ENCODE measurements around the gene JPH4. TPM values are rescaled to one million over a fixed set of nuclear protein-coding genes. Genes with fewer than 3 reads are reported as not detected.
"Not testable (repeated sequence)": the region's sequence is repeated elsewhere in the genome, so short reads cannot be mapped to it uniquely, and the experiment has no call there.

The JPH4 gene
- total and polyA plus RNA-seq, 12 donors = 0.42 to 35.8 (median 4.7) TPM

DNA sequence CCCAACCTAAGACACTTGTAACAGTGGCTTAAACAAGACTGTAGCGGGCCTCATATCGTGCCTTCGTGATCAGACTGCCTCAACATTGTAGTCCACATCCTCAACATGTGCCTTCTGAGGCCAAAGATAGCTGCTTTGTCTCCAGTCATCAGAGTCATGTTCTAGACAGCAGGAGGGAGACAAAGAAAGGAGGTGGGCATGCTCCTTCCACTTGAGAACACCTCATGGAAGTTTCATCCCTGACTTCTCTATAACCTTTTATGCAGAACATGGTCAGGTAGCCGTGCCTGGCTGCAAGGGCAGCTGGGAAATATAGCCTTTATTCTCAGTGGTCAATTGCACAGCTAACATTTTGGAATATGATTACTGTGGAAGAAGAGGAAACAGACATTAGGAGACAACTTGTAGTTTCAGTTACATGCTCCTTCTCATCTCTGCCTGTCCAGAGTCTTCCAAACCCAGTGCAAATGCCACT, 32.3 kb upstream of the JPH4 start:
- TF ChIP-seq CTCF (IDR thresholded peaks at IDR 0.05) = no peak
- no peak for DNase-seq
- Histone ChIP-seq H3K4me3 (no peak overlapping the region), H3K27me3 (no peaks in the 10 kb centered on the region), H3K9me3 (replicated peaks in 1 of 3) (no peaks in the 10 kb centered on the region), H3K4me1 (replicated peaks in 1 of 2) (no peaks in the 10 kb centered on the region), H3K36me3 (replicated peaks in 1 of 2) (no peaks in the 10 kb centered on the region), H3K27ac (no peak overlapping the region)
- intact Hi-C loops (cut with DNase I) = no loop called here
- 58 to 69% (median 61%) methylated on average over 4 of the region's 4 CpGs for WGBS, 4 donors

GRCh38 chr14:23610090-23610814, 31.7 kb upstream of the JPH4 start:
- TF ChIP-seq CTCF (IDR thresholded peaks at IDR 0.05) (no peak), POLR2A (IDR thresholded peaks at IDR 0.05) (no peak)
- Histone ChIP-seq H3K27ac (no peak overlapping the region), H3K9me3 (replicated peaks in 1 of 3) (no peaks in the 10 kb centered on the region), H3K36me3 (replicated peaks in 1 of 2) (no peaks in the 10 kb centered on the region), H3K4me3 (no peak overlapping the region), H3K4me1 (replicated peaks in 1 of 2) (no peaks in the 10 kb centered on the region), H3K27me3 (no peaks in the 10 kb centered on the region)
- DNase-seq = no peak
- 58 to 76% (median 71%) methylated on average over 2 of the region's 2 CpGs for WGBS, 4 donors
- intact Hi-C loops (cut with DNase I) = no loop called here

DNA sequence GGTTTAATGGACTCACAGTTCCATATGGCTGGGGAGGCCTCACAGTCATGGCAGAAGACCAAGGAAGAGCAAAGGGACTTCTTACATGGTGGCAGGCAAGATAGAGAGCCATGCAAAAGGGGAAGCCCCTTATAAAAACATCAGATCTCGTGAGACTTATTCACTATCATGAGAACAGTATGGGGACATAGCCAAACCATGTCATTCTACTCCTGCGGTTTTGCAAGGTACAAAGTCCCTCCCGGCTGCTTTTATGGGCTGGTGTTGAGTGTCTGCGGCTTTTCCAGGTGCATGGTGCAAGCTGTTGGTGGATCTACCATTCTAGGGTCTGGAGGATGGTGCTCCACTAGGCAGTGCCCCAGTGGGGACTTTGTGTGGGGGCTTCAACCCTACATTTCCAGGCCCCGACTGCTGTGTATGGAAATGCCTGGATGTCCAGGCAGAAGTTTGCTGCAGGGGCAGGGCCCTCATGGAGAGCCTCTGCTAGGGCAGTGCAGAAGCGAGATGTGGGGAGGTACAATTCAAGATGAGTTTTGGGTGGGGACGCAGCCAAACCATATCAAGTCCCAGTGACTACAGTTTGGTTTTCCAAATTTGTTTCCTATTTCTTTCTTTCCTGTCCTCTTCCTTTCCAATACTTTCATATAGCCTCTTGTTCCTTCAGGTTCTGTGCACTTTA, 31.0 kb upstream of the JPH4 start:
- DNase-seq; H3K4me3 ChIP-seq; intact Hi-C loops (cut with DNase I); H3K27me3 ChIP-seq; H3K4me1 ChIP-seq (replicated peaks in 1 of 2); H3K27ac ChIP-seq; H3K9me3 ChIP-seq (replicated peaks in 1 of 3); H3K36me3 ChIP-seq (replicated peaks in 1 of 2): not testable (repeated sequence)
- WGBS, 4 donors = 41 to 69% (median 66%) methylated on average over 4 to 7 of the region's 7 CpGs

- no peak for TF ChIP-seq CTCF (IDR thresholded peaks at IDR 0.05)
- no peak for TF ChIP-seq POLR2A (IDR thresholded peaks at IDR 0.05)
- intact Hi-C loops (cut with DNase I) = no loop called here
- Histone ChIP-seq H3K4me3 (no peak overlapping the region), H3K27me3 (no peaks in the 10 kb centered on the region), H3K36me3 (replicated peaks in 1 of 2) (no peaks in the 10 kb centered on the region), H3K27ac (no peak overlapping the region), H3K9me3 (replicated peaks in 1 of 3) (no peaks in the 10 kb centered on the region), H3K4me1 (replicated peaks in 1 of 2) (no peaks in the 10 kb centered on the region)
- DNase-seq = no peak
- WGBS, 4 donors = 72 to 94% (median 90%) methylated on average over 3 of the region's 3 CpGs
Measured at GRCh38 chr14:23609001-23609400, 30.4 kb upstream of the JPH4 start.
